Activated CD8-positive, alpha-beta memory T cell treated with anti-CD3 and anti-CD28 coated beads for 1 hour (primary cell): ENCODE measurements around the gene ASIC2.

Experiments used
- DNase-seq, 2 donors: peaks; one replicate each; pipeline ENCODE4 v3.0.0-alpha.2; 2020; ENCODE audit warnings: low read depth in 1 of 2; ENCODE audit errors: extremely low read depth in 1 of 2

ASIC2 gene

DNA sequence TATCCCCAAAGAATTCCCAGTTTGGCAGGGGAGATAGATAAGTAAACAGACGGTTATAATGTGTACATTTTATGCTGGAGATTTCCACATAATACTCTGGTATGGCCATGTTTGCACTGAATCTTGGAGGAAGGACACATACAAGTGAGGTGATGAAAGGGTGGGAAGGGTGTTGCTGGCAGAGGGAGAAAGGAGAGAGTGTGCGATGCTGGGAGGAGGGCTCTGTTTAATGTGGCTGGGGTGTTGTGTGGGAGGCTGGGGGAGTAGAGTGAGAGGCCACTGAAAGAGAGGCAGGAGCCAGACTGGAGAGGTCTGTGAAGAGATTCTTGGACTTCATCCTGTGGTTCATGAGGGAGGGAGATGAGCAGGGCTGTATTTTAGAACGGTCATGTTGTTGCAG is 213.9 kb downstream of the ASIC2 start:
- no peak for DNase-seq

DNA sequence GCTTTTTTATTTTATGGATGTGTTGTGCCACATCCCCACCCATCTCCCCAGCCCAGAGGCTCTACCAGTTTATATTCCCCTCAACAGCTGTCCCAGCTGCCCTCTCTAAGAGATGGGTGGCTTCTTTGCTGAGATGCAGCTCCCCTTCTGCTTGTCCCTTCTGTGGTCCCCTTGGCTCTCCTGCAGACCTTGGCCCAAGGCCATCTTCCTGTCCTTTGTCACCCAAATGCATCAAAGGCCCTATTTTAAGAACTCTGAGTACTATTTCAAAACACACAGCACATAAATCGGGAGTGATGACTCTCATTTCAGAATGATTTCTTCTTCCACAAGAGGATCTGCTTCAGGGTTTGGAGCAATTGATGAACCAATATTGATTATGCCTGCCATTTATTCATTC is 216.1 kb downstream of the ASIC2 start:
- DNase-seq: no peak

DNA sequence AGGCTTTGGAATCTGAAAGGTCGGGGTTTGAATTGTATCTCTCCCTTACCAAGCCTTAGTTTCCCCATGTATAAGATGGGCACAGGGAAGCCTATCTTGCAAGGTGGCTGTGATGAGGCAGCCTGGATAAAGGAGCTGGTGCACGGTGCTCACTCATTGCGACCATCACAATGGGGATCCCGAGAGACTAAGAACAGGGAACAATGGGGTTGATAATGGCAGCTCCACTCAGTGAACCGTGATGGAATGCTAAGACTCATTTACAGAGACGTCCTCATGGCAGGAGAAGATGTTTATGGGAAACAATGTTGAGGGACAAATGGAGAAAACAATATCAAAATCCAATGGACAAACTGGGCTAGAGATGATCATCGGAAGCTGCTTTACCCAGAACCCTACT is 219.7 kb downstream of the ASIC2 start:
- DNase-seq: no peak

DNA sequence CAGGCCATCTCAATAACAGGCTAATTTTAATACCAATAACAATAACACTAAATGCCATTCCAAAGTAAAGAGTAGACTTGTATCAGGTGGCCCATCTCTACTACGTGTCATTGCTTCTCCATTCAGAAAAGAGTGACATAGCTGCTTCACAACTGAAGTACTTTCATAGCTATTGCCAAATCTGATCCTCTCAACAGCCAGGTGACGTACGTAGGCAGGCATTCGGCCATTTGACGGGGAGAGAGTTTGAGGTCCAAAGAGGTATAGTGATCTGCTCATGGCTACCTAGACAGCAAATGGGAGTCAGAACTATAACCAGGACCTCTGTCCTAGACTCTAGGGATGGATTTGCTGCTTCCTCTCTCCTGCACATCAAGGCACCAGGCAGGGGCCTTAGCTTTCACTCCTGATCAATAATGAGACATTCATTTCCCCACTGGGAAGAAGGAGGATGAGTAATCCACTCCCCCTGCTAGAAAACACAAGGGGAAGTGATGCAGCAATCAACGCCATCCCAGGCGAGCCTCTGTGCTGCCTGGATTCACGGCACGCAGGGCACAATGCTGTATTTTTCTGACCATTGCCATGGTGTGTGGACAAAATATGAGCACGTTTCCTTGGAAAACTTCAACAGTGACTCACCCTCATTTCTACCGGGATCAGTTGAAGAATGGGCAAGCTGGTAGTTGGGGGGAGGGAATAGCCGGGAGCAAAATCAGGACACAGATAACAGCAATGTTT is 220.5 kb downstream of the ASIC2 start:
- no peak for DNase-seq

DNA sequence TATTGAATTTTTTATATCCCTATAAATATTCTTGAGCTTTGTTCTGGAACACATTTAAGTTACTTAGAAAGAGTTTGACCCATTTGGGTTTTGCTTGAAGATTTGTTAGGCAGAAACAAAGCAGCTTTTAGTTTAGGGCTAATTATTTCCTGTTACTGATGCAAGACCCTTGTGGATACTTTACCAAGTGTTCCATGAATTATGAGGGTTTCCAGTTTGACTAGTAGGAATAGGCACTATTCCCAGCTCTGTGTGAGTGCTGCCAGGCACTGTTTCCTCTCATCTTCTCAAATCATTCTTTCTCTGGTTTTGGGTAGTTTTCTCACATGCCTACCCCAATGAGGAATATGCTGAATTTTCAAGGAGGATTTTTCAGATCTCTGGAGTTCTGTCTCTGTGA is 221.4 kb downstream of the ASIC2 start:
- DNase-seq: no peak

DNA sequence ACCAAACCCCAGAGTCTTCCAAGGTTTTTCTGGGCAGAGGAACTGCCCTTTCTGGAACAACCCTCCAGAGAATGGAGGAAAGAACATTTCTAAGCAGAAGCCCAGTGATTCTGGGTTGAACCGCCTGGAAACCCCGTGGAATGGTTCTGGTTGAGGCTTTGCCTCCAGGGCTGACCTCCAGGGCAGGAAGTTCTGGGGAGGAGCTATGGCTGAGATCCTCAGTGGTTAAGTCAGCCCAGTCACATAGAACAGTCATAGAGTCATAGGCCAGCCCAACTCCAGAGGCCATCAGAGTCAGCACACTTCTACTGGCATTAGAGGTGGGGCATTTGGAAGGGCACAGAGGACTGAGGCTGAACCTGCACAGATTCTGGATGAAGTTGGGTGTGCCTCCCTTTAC is 235.5 kb downstream of the ASIC2 start:
- no peak for DNase-seq

DNA sequence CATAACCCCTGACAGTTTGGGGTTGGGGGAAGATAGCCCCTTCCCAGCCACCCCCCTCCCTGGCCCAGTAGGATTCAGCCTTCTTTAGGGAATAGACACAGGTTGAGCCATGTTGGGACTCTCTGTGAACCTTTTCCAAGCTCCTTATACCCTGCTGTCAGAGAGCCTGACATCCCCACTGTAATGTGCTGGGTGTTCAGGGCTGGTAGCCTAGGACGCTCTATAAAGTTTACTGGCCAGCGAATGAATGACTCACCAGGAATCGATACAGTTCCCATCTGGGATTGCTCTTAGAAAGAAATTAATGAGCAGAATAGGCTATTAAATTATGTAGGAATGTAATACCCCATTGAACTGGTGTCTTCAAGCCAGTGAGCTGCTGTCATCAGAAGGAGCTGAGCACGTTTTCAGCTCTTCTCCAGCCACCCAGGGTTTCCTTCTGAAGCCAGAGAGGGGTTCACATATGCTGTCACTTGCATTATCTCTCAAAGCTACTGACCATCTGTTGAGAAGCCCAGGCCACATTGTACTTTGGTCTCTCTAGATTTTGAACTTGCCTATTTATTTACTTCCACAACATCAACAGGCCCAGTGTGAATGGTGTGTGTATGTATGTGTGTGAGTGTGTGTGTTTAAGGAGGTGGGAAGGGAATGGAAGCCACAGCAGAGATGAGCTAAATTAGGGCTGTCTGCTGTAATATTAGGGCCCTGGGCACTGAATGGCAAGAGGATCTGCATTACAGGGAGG is 236.5 kb downstream of the ASIC2 start:
- DNase-seq: no peak

DNA sequence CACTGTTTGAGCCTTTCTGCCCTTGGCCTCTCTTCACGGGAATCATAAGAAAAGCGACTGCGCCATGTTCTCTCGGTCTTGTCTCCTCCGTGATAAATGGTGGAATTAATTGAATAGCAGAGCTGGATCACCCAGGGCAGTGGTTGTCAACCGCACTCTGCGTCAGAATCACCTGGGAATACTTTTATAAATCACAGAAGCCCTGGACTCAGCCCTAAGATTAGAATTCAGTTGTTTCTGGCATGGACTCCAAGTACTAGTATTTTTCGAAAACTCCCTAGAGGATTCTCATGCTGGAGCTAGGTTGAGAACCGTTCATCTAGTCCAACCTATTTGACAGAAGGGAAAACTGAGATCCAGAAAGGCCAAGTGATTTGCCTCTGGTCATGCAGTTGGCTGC is 237.3 kb downstream of the ASIC2 start:
- no peak for DNase-seq

DNA sequence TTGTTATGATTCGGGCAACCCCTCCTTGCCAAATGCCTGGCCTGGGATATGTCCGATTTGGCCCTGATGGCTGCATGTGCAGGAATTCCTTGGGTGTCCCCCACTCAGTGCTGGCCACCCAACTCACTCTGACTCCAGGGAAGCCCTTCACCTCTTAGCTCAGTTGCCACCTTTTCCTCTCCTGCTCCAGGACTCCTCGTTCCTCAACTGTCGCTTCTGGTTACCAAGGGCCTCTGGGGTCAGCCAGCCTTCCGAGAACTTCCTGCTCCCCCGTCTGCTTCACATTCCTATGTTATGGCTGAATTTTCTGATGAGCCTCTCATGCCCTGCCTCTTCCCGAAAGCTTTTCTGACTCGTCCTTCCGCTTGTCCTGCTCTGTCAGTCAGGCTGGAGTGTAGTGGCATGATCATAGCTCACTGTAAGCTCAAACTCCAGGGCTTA is 237.9 kb downstream of the ASIC2 start:
- no peak for DNase-seq

DNA sequence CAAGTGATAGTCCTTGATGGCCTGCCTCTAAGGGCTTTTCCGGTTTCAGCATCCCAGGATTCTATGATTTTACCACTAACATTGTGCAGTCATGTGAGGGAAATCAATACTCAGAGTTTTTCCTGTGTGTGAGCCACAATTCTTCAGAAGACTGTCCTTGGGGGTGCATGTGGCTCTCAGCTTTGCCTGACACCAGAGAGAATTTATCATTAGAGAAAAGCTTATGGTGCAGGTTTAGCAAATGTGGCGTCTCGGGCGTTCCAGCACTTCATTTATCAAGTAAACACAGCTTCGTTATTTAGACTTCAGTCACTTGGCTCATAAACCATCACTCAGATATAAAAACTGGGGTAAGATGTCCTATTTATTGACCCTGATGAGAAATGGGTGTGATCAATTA is 238.7 kb downstream of the ASIC2 start:
- DNase-seq: no peak

DNA sequence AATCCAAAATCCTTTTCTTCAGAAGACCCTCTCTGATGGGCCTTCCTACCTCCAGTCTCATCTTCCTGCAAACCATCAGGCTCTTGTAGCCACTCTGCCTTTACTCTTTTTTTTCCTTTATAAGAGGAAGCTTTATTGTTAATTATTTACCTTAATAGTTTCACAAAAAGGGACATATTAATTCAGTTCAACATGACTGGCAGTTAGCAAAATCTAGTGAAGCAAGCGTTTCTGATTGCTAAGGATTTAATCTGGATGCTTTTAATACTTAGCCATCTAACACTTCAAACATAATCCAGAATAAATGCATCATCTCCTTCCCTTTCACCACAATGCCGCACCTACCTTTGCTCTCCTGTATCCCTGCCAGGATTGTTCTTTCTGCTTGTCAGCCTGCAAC is 239.4 kb downstream of the ASIC2 start:
- DNase-seq: no peak

DNA sequence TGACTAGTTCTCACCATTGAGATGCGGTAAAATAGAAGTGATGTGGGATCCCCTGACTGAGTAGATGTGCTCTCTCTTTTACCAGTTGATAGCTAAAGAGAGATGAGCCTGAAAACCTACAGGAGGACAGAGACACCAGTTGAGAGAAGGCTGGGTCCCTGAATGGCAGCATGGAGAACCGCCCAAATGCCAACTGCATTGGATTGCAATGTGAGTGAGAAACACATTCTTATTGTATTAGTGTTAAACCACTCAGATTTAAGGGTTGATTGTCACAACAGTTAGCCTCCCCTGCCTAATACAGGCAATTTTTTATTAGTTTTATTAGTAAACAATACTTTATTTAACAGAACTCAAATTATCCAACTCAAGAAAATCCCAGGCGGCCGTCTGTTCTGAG is 240.2 kb downstream of the ASIC2 start:
- DNase-seq: no peak

DNA sequence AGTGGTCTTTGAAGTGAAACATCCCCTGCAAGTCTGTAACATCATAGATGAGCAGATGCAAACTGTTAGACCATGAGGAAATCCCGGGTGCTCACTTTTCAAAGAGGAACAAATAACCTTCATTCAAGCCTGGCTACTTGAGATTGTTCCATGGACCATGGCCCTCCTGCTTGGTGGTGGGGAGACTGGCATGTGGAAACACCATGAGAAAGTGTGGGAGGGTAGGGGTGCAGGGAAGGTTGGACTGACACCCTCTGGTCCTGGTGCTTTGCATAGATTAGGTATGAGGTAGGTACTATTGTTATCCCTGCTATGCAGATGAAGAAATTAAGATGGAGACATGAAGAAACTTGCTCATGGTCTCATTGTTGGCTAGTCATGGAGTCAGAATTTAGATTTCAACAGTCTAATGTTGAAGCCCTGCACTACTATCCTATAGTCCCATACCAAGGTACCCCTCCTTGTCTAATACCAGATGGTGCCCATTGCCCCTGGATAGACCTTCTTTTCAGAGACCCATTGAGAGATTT is 242.4 kb downstream of the ASIC2 start:
- no peak for DNase-seq

DNA sequence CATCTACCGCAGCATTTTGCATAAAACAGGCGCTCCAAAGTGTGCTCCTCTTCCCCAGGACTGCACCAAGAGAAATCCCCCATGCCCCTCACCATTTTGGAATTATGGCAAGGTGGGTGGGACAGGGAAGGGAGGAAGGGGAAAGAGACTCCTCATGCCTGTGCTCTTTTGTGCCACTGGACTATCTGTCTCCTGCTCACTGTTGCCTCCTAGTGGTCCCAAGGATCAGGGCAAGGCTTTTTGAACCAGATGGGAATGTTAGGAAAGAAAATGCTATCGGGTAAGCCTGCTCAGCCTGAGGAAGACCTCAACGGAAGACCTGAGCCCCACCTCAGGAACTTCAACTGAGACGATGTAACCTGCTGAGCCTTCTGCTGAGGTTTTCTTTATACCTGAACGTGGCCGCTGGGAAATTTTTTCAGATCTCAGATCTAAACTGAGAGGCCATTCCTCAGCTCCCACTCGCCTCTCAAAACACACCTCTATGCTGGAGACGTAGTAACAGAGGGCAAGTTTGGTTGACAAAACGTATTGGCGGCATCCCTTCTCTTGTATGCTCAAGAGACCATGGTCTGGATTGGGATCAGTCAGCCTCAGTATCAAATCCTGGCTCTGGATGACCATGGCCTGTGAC is 243.2 kb downstream of the ASIC2 start:
- DNase-seq: peak in 1 of 2 donors; percentile 13

DNA sequence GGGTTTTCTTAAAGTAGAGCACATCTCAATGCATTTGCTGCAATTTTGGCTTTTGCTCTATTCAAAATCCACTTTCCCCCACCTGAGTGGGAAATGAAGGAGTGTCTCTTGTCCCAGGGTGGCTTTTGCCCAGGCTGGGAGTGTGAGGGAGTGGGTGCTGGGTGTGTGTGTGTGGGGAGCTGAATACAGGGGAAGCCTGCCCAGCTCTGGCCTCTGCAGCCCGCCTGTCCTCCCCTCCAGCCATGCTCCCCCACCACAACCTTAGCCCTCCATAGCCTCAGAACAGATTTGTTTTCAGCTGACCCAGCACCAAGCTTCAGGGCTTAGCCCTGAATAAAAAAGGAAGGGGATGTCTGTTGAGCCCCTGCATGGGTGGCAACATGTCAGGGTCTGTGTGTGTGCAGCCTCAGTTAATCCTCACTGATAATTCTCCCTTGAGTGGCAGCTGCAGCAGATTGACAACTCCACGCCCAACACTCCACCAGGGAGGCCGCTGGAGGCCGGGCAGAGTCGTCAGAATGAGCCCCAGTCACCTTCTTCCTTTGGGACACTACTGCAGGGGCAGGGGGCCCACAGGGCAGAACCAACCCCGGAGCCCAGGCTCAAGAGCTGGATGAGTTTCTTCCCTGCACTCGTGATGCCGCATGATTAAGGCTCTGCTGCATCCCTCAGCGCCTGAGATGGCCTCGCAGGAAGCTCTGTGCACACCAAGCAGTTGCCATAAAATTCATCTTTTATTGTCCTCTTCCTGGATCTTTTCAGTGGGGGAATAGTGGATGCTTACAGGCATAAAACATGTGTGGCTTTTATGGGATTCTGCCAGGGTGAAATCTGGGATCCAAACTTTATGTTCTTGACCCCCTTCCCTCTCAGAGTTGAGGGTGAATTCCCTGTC is 246.5 kb downstream of the ASIC2 start:
- DNase-seq: no peak

DNA sequence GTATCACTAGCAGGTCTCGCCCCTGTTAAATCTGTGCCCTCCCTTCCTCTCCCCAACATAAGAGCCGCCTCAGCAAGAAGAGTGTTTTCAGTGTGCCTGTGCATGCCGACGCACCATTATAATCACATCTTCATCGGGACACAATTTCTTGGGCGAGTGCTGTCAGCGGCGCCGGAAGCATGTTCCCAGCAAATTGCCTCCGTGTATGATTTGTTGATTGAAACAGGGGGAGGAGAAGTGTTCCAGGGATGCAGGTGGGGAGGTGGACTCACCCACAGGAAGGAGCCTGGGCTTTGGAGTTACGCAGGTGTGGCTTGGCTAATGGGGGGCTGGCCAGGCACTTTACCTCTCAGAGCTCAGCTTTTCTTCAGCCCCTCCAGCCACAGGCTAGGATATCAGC is 247.9 kb downstream of the ASIC2 start:
- no peak for DNase-seq

DNA sequence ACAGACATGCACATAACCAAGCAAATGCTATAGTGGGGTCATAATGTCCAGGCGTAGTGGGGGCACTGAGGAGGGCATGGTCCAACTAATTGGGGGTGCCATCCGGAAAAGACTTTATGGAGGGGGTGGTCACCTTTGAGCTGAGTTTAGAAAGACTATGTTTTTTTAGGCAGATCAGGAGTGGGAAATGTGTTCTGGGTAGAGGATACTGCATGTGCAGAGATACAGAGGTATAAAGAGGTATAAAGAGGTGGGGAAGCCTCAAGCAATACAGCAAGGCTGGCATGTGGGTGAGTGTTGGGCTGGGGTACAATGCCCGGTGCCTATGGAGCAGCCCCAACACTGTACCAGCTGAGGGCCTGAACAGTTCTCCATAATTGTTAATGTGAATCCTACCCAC is 248.3 kb downstream of the ASIC2 start:
- no peak for DNase-seq

DNA sequence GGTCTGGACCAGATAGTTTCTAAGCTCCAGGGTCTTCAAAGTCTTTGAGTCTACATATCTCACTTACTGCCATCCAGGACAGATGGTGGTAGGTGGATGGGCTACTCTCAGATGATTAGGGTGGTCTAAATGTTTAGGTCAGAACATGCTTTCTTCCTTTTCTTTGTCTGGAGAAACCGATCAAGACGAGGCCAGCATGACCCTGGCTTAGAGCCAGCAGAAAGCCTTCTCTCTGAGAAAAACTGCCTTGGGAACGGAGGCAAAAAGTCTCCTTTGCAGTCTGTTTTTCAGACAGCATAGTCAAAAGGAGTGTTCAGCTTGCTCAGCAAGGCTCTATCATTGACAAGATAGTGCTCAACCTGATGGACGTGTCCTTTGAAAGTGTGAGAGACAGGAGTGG is 252.6 kb downstream of the ASIC2 start:
- no peak for DNase-seq

DNA sequence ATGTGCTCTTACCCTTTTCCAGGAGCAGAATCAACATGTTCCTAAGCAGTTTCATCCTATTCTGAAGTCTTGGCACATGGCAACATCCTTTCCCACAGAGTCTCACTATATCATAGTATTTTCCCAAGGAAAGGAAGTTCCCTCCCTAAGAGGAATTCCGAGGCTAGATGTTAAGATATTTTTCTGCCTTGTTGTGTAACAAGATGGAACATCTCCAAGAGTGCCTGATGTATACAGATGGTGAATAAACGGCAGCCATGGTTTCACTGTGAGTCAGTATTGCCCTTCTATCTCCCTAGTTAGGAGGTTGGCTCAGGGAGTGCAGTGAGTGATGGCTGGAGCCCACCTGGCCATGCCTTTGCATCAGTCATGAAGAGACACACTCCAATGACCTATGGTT is 253.2 kb downstream of the ASIC2 start:
- DNase-seq: no peak

DNA sequence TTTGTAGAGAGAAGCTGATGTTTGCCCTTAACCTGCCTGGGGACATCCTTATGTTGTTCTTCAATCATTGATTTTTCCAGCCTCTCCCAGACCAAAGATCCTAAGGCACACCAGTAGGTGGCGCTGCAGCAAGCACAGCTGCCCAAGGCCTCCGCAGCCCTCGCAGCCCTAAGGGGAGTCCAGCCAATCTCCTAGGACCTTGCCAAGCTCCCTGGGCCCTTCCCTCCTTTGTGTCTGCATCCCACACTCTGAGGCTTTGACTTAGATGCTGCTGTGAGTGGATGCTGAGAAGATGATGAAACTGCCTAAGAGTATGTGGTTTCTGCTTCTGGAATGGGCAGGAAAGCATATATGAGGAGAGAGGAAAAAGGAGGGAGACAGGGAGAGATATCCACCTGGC is 254.4 kb downstream of the ASIC2 start:
- DNase-seq: no peak

DNA sequence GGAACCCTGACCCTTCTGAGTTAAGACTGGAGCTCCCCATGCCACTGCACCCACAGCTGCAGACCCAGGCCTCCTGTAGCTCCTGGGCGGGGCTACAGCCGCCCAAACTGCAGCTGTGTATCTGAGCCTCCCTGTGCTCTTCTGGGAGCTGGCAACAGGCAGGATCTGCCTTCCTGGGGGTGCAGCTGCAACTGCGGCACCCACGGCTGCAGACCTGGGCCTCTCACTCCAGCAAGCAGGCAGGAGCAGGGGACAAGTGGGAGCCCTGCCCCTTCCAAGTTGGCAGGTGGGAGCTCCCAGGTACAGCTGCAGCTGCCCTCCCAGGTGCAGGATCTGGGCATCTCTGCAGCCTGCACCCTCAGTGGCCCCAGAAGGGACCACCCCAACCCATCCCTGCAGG is 259.9 kb downstream of the ASIC2 start:
- no peak for DNase-seq
